Transverse colon (tissue), 4 donors: ENCODE data around the gene LARGE1. TPM values are rescaled to one million over a fixed set of nuclear protein-coding genes. Genes with fewer than 3 reads are reported as not detected.
A peak's percentile ranks its signal among the peaks of the same experiment; 100 is the strongest.

Experiments
- DNase-seq: peaks from one replicate; pipeline ENCODE4 v3.0.0-alpha.2; 2019
- H3K27ac ChIP-seq, 4 donors: fragments of 200-600 bp; sonication (generic); 2 replicates each; pipeline ENCODE4 v1.5.1; 2016 to 2018; ENCODE audit warnings: inconsistent platforms in 4 of 4
- H3K27me3 ChIP-seq: fragments of 200-600 bp; sonication (generic); 2 replicates; pipeline ENCODE4 v1.5.1; 2017; ENCODE audit warnings: inconsistent platforms
- H3K36me3 ChIP-seq, 4 donors: fragments of 200-600 bp; sonication (generic); 2 replicates each; pipeline ENCODE4 v1.5.1; 2017 to 2019; ENCODE audit warnings: inconsistent platforms in 4 of 4
- H3K4me1 ChIP-seq, 4 donors: fragments of 200-600 bp; sonication (generic); 2 replicates each; pipeline ENCODE4 v1.5.1; 2017 to 2020; ENCODE audit warnings: inconsistent platforms in 4 of 4
- H3K4me3 ChIP-seq, 4 donors: fragments of 200-600 bp; sonication (generic); 1 replicate in 1 of 4; 2 replicates in 3 of 4; pipeline versions ENCODE4 v1.5.1 to v1.6.1; 2017 to 2019; ENCODE audit warnings: inconsistent platforms in 4 of 4
- H3K9me3 ChIP-seq, 2 donors: fragments of 200-600 bp; sonication (generic); 2 replicates each; pipeline ENCODE4 v1.5.1; 2017 to 2019; ENCODE audit warnings: inconsistent platforms in 2 of 2
- CTCF ChIP-seq, 5 experiments: fragments of 200-600 bp in 3 of 5; fragments of 450-650 bp in 2 of 5; sonication (generic) in 3 of 5; IDR thresholded peaks; 1 replicate in 2 of 5; 2 replicates in 3 of 5; pipeline ENCODE4 v1.5.1; 2016 to 2017; ENCODE audit warnings: antibody characterized with exemption in 5 of 5, inconsistent platforms in 3 of 5, mild to moderate bottlenecking in 2 of 5, moderate library complexity in 1 of 5
- EP300 ChIP-seq: sonication (generic); formaldehyde crosslinking; IDR thresholded peaks from one replicate; pipeline ENCODE4 v1.6.1; 2017; ENCODE audit warnings: antibody characterized with exemption, low read depth
- POLR2A ChIP-seq: fragments of 450-650 bp; IDR thresholded peaks from one replicate; pipeline ENCODE4 v1.6.1; 2016; ENCODE audit warnings: antibody characterized with exemption, mild to moderate bottlenecking, moderate library complexity
- POLR2AphosphoS5 ChIP-seq, 3 donors: sonication (generic); formaldehyde crosslinking; IDR thresholded peaks; one replicate each; pipeline ENCODE4 v1.6.1; 2016; ENCODE audit warnings: antibody characterized with exemption in 3 of 3
- WGBS, 2 donors: methylation state at CpG; one replicate each; pipeline ENCODE4 v1.1.5; 2018; ENCODE audit warnings: low coverage in 1 of 2; 5-methylcytosine and 5-hydroxymethylcytosine counted together
- in situ Hi-C, 4 donors: fragments of 200-750 bp; cut with MboI; loops; one replicate each; pipeline versions ENCODE4 v1.15.0 to v1.15.1; 2017; ENCODE audit warnings: low sequenced_read_pairs in 3 of 4, low pct_ligation_motif_present in 1 of 4, low pct_unique_long_range_greater_than_20kb in 1 of 4
- intact Hi-C: fragments of 100-400 bp; cut with DNase I; formaldehyde crosslinking; loops from one replicate; pipeline ENCODE4 v1.15.1; 2023; ENCODE audit warnings: low total_unique reads
- total RNA-seq, 4 donors: library from RNA; depleted of rRNA; stranded (reverse); fragments of >200 nt; gene quantifications; one replicate each; pipeline ENCODE4 v1.1.0, GENCODE V29; 2016

LARGE1 gene
- total RNA-seq, 4 donors from 2014 or later: 46.5 to 304 (median 80.5) TPM

GRCh38 chr22:33579448-33580093 lies 340.7 kb downstream of the LARGE1 start:
- Histone ChIP-seq H3K27ac (no peak overlapping the region), H3K4me3 (no peak overlapping the region), H3K4me1 (peaks cover 0 to 22% (median 4%) of the 10 kb centered on the region in 4 donors), H3K9me3 (no peaks in the 10 kb centered on the region), H3K27me3 (no peaks in the 10 kb centered on the region), H3K36me3 (no peaks in the 10 kb centered on the region)
- in situ Hi-C loops (loop anchor here in 3 of 4 donors (5.0 to 25.0 kb wide), 3 partner anchors 62 to 275 kb away; no protein-coding TSS in a partner anchor), intact Hi-C loops (loop anchor here (10.0 kb wide), 1 partner anchor 55 kb away; no protein-coding TSS in a partner anchor)
- TF ChIP-seq POLR2AphosphoS5 (IDR thresholded peaks at IDR 0.05) (no peak), EP300 (no peak), CTCF (IDR thresholded peaks at IDR 0.05) (peak; percentile 82 to 92 (median 88)), POLR2A (no peak)
- 60 to 63% methylated on average over 5 to 8 of the region's 8 CpGs for WGBS, 2 donors
- DNase-seq: peak; percentile 69

- no peak for DNase-seq
Observed at GRCh38 chr22:33578752-33579151, 341.5 kb downstream of the LARGE1 start.

GRCh38 chr22:33577862-33578411 lies 342.3 kb downstream of the LARGE1 start:
- in situ Hi-C loops (loop anchor here in 3 of 4 donors (10.0 to 25.0 kb wide), 2 partner anchors 266 to 273 kb away; no protein-coding TSS in a partner anchor), intact Hi-C loops (loop anchor here (10.0 kb wide), 1 partner anchor 53 kb away; no protein-coding TSS in a partner anchor)
- no peaks in the 10 kb centered on the region for H3K36me3 ChIP-seq
- TF ChIP-seq EP300 (no peak), POLR2A (no peak), POLR2AphosphoS5 (IDR thresholded peaks at IDR 0.05) (no peak)
- no peak overlapping the region for H3K4me3 ChIP-seq
- H3K27me3 ChIP-seq: no peaks in the 10 kb centered on the region
- WGBS, 2 donors: 43 to 56% methylated on average over 4 of the region's 4 CpGs
- H3K9me3 ChIP-seq: no peaks in the 10 kb centered on the region
- H3K4me1 ChIP-seq: peaks cover 0 to 22% (median 4%) of the 10 kb centered on the region in 4 donors
- no peak overlapping the region for H3K27ac ChIP-seq
- DNase-seq: no peak

More at GRCh38 chr22:33578752-33579151, 341.5 kb downstream of the LARGE1 start:
- in situ Hi-C loops: loop anchor here in 3 of 4 donors (10.0 to 25.0 kb wide), 2 partner anchors 266 to 274 kb away; no protein-coding TSS in a partner anchor
- Histone ChIP-seq H3K27ac (no peak overlapping the region), H3K36me3 (no peaks in the 10 kb centered on the region), H3K4me1 (peaks cover 0 to 22% (median 4%) of the 10 kb centered on the region in 4 donors), H3K4me3 (no peak overlapping the region), H3K27me3 (no peaks in the 10 kb centered on the region), H3K9me3 (no peaks in the 10 kb centered on the region)
- intact Hi-C loops: loop anchor here (10.0 kb wide), 1 partner anchor 54 kb away; no protein-coding TSS in a partner anchor
- TF ChIP-seq POLR2A: no peak
- no peak for TF ChIP-seq EP300
- no peak for TF ChIP-seq POLR2AphosphoS5 (IDR thresholded peaks at IDR 0.05)
- TF ChIP-seq CTCF (IDR thresholded peaks at IDR 0.05): no peak
- WGBS, 2 donors: 60 to 80% methylated on average over 1 of the region's 1 CpG

- in situ Hi-C loops (loop anchor here in 3 of 4 donors (10.0 to 25.0 kb wide), 2 partner anchors 264 to 271 kb away; no protein-coding TSS in a partner anchor), intact Hi-C loops (loop anchor here (10.0 kb wide), 1 partner anchor 51 kb away; no protein-coding TSS in a partner anchor)
- Histone ChIP-seq H3K9me3 (no peaks in the 10 kb centered on the region), H3K27me3 (no peaks in the 10 kb centered on the region), H3K4me3 (no peak overlapping the region), H3K36me3 (no peaks in the 10 kb centered on the region), H3K27ac (no peak overlapping the region), H3K4me1 (peaks cover 0 to 22% (median 4%) of the 10 kb centered on the region in 4 donors)
- TF ChIP-seq POLR2A (no peak), POLR2AphosphoS5 (IDR thresholded peaks at IDR 0.05) (no peak), EP300 (no peak), CTCF (IDR thresholded peaks at IDR 0.05) (no peak)
- 80 to 93% methylated on average over 2 to 3 of the region's 3 CpGs for WGBS, 2 donors
- DNase-seq: no peak
Observed at GRCh38 chr22:33576205-33576604, 344.1 kb downstream of the LARGE1 start.
